ENCODE measurements around the gene WWOX. TPM values are rescaled to one million over a fixed set of nuclear protein-coding genes. Genes with fewer than 3 reads are reported as not detected.

Gene WWOX
- total and polyA plus RNA-seq, 2 donors (not counting 3 experiments of a cell fraction or from before 2014, with no cell fraction given), result 6.2 to 12.5 TPM

DNA sequence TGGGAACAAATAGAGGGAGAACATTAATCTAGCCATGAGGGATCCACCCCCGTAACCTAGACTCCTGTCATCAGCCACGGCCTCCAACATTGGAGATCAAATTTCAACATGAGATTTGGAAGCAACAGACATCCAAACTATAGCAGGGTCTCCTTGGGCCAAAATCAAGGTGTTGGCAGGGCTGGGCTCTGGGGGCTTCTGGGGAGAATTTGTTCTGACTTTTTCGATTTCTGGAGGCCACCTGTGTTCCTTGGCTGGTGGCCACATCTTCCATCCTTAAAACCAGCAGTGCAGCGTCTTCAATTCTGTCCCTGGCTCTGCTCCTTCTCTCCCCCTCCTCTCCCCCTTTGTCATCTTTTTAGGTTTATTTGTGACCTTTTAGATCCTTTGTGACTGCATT lies 546.2 kb downstream of the WWOX start:
- no peaks in the 10 kb centered on the region for H3K4me1 ChIP-seq (ENCODE audit: control insufficient read depth, extremely low read depth, insufficient read depth, low read length)
- H3K36me3 ChIP-seq (ENCODE audit: control insufficient read depth in 2 of 2, extremely low read depth in 1 of 2, insufficient read depth in 2 of 2, low read length in 2 of 2), result no peaks in the 10 kb centered on the region
- intact Hi-C loops (cut with micrococcal nuclease), result no loop called here
- no peaks in the 10 kb centered on the region for H3K9me1 ChIP-seq (replicated peaks; ENCODE audit: control insufficient read depth, extremely low read depth, insufficient read depth, low read length)
- FAIRE-seq (no peak), DNase-seq (ENCODE audit: low read depth, low spot score) (no peak)
- H3K9ac ChIP-seq (replicated peaks; ENCODE audit: extremely low read depth, insufficient read depth, low read length), result no peak overlapping the region
- no peak overlapping the region for H3K27ac ChIP-seq (ENCODE audit: insufficient read depth, low read depth, low read length)
- H3K4me2 ChIP-seq (ENCODE audit: insufficient read depth, low read length), result no peak overlapping the region
- CTCF ChIA-PET, result no interaction called here
- POLR2A ChIA-PET, result no interaction called here
- no peaks in the 10 kb centered on the region for H4K20me1 ChIP-seq (replicated peaks; ENCODE audit: control insufficient read depth, extremely low read depth, insufficient read depth, low read length)
- no TSS peak for BruUV-seq (replicated peaks)
- H3K9me3 ChIP-seq (replicated peaks; ENCODE audit: control insufficient read depth, insufficient read depth, low read length), result no peaks in the 10 kb centered on the region
- no peak overlapping the region for H3K4me3 ChIP-seq (replicated peaks in 1 of 3; ENCODE audit: insufficient read depth in 1 of 3, low read depth in 1 of 3, low read length in 3 of 3)
- TF ChIP-seq JUN (IDR thresholded peaks at IDR 0.05; ENCODE audit: borderline replicate concordance, insufficient read depth, insufficient read length, low read depth) (no peak), EZH2 (IDR thresholded peaks at IDR 0.05; ENCODE audit: borderline replicate concordance, low read depth, low read length, severe bottlenecking) (no peak), MYC (IDR thresholded peaks at IDR 0.05; ENCODE audit: low read depth, low read length) (no peak), POLR2AphosphoS5 (IDR thresholded peaks at IDR 0.05; ENCODE audit: insufficient read depth, low read depth, low read length) (no peak), FOS (IDR thresholded peaks at IDR 0.05; ENCODE audit: borderline replicate concordance, insufficient read depth, low read length) (no peak), POLR2A (IDR thresholded peaks at IDR 0.05; ENCODE audit: low read depth, low read length) (no peak), GATA2 (IDR thresholded peaks at IDR 0.05; ENCODE audit: insufficient read depth, insufficient read length, low read depth, low read length) (no peak)
- TF ChIP-seq, protein P1, sequence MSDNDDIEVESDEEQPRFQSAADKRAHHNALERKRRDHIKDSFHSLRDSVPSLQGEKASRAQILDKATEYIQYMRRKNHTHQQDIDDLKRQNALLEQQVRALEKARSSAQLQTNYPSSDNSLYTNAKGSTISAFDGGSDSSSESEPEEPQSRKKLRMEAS (IDR thresholded peaks at IDR 0.05; ENCODE audit: insufficient read depth, insufficient read length), result no peak
- TF ChIP-seq, protein P2, sequence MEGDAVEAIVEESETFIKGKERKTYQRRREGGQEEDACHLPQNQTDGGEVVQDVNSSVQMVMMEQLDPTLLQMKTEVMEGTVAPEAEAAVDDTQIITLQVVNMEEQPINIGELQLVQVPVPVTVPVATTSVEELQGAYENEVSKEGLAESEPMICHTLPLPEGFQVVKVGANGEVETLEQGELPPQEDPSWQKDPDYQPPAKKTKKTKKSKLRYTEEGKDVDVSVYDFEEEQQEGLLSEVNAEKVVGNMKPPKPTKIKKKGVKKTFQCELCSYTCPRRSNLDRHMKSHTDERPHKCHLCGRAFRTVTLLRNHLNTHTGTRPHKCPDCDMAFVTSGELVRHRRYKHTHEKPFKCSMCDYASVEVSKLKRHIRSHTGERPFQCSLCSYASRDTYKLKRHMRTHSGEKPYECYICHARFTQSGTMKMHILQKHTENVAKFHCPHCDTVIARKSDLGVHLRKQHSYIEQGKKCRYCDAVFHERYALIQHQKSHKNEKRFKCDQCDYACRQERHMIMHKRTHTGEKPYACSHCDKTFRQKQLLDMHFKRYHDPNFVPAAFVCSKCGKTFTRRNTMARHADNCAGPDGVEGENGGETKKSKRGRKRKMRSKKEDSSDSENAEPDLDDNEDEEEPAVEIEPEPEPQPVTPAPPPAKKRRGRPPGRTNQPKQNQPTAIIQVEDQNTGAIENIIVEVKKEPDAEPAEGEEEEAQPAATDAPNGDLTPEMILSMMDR (IDR thresholded peaks at IDR 0.05; ENCODE audit: extremely low read depth in 1 of 2, insufficient read depth in 1 of 2, low read depth in 1 of 2, low read length in 2 of 2), result no peak
- dilution Hi-C loops (cut with MboI; ENCODE audit: extremely low pct_ligation_motif_present, low sequenced_read_pairs), result no loop called here
- H3K79me2 ChIP-seq (ENCODE audit: control insufficient read depth, insufficient read depth, low read length), result no peaks in the 10 kb centered on the region
- H2AFZ ChIP-seq (ENCODE audit: low read depth, low read length), result no peak overlapping the region
- H3K27me3 ChIP-seq (ENCODE audit: control insufficient read depth in 2 of 2, insufficient read depth in 2 of 2, low read length in 2 of 2), result no peaks in the 10 kb centered on the region
